NCI-H1694 treated with DMSO at 0.1 percent for 48 hours (cell line): ENCODE measurements around the gene ZNF492.
"Not testable (repeated sequence)": the region's sequence is repeated elsewhere in the genome, so short reads cannot be mapped to it uniquely, and the experiment has no call there.

Experiments
- DNase-seq: peaks from one replicate; lab custom pipeline; 2025; lab: John Stamatoyannopoulos, UW

Gene ZNF492

DNA sequence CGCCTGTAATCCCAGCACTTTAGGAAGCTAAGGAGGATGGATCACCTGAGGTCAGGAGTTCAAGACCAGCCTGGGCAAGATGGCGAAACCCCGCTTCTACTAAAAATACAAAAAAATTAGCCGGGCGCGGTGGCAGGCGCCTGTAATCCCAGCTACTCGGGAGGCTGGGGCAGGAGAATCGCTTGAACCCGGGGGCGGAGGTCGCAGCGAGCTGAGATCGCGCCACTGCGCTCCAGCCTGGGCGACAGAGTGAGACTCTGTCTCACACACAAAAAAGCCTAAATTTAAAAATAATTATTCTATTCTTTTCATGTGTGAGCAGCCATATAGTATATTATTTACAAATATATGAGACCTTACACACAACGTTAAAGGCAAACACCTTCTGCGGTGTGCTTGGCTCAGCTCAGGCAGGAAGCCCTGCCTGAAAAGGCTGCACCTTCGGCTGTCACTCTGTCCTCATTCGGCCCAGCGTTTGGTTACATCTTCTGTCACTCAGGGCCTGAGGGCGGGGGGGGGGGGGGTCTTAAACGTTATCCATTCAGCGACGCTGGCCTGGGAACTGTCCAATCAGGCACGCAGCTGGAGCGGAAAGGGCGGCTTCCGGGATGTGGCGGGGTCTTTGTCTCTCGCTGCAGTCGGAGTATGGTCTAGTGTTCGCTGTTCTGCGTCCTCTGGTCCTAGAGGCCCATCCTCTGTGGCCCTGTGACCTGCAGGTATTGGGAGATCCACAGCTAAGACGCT, at the start of gene ZNF492:
TSS of gene ZNF492 (plus strand) at position 619 of the 744 bp plus-strand sequence. CDS start 19,076 bp downstream, outside the sequence.
- not testable (repeated sequence) for DNase-seq

- DNase-seq, result no peak
Observed at GRCh38 chr19:22595422-22595821, 38.7 kb upstream of the ZNF492 start.

GRCh38 chr19:22595918-22596341, 38.2 kb upstream of the ZNF492 start:
- DNase-seq, result no peak

DNA sequence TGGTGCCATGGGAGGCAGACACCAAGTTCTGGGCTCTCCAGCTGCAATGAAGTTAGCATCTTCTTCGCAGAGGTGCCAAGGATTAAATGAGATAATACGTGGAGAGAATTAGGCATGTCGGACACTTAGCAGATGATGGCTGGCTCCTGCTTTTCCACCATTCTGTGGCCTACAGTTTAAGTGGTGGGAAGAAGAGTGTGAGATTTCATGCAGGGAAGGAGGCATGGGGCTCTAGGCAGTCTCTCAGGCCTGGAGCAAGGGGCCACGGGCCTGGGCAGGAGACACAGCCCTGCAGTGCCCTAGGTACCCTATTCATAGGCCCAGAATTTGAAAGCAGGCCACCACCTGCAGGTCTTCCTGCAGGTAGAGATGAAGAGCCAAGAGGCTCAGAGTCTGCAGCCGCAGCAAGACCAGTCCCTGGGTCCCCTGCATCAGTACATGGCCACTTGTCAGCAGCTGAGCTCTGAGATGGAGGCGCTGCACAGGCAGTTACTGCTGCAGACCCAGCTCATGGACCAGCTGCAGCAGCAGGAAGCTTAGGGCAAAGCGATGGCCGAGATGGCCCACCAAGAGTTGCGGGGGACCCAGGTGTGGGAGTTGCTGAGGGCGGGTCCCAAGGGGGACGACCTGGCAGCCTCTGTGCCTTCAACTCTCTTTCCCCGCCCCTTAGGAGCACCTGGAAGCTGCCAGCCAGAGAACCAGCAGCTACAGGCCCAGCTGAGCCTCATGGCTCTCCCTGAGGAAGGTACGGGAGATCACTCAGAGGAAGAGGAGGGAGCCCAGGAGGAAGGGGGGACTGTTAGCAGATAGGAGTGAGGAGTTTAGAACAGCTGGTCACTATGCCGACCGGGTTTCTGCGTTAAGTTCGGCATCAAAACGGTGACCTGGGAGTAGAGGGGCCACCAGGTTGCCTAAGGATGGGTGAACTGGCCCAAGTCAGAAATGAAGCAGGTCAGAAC, 33.2 kb upstream of the ZNF492 start:
- no peak for DNase-seq

DNA sequence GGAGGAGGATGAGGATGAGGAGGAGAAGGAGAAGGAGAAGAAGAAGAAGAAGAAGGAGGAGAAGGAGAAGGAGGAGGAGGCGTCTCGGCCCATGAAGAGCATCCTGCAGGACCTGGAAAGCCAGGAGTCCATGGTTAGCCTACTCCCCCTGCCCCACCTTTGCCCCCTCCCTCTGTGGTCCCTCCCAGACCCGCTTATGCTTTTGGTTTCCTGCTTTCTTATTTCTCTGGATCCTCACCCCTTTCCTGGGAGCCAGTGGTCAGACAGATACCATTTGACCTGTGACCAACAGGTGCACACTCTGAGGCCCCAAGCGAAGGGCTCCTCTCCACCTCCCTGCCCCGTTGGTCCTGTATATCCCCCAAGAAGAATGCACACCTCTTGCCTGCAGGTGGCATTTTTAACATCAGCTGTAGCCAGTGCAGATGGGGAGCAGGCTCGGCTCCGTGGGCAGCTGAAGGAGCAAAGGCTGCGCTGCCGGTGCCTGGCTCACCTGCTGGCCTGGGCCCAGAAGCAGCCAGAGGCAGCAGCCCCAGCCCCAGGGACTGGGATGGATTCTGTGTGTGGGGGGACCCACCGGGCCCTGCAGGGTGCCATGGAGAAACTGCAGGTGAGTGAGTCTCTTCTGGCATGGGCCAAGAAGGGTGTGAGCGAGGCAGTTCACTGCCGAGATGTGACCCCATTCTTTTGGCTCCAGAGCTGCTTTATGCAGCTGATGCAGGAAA, 32.1 kb upstream of the ZNF492 start:
- no peak for DNase-seq

DNA sequence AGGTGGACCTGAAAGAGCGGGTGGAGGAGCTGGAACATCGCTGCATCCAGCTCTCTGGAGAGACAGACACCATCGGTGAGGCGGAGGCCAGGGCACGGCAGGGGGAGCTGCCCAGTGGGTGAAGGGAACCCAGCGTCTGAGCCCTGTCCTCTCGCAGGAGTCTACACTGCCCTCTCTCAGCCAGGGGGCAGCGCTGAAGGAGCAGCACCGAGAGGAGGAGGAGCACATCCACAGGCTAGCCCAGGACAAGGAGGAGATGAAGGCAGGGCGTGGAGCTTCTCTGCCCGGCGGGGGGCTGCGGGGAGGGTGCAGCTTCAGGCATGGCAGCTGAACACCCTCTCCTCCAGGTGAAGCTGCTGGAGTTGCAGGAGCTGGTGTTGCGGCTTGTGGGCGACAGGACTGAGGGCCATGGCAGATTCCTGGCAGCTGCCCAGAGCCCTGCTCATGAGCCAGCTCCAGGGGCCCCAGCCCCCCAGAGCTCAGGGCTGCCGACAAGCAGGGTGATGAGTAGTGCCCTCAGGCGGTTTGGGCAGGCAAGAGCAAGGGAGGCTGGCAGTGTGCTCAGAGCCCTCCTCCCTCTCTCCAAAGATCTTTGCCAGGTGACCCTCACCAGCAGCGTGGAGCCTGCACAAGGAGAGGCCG, 31.4 kb upstream of the ZNF492 start:
- DNase-seq, result no peak

DNA sequence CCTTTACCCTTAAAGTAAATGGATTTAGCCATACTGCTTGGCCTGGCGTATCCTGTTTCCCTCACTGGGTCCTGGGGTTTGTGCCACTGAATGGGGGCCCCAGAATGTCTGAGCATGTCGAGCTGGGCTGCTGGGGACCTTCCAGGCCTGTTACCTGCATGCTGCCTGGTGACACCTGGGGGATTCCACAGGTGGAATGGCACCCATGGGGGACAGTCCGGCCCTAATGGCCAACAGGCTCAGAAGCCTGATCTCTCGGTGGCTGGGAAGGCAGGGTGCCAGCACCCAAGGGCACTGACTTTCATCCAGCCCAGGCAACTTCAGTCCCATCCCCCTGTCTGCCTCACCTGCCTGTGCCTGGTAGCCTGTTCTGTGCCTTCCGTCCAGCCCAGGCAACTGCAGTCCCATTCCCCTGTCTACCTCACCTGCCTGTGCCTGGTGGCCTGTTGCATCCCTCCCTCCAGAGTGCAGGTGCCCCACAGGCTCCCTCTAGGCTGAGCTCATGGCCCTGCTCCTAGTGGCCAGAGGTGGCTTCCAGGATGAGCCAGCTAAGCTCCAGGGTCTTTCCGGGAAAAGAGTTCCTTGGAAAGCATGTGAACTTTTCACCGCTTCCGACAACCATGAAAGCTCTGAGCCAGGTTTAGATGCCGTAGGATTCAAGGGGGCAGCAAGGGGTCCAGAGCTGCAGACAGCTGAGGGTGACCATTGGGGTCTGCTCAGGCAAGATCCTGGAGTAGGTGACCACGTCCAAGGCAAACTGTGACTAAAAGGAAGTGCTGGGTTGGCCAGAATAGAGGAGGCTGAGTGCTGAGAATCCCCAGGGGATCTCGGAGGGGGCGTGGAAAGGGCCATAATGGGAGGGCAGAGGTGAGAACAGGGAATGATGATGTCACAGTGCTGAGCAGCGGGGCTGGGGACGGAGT, 30.3 kb upstream of the ZNF492 start:
- no peak for DNase-seq

GRCh38 chr19:22604571-22605274, 29.4 kb upstream of the ZNF492 start:
- DNase-seq, result no peak

DNA sequence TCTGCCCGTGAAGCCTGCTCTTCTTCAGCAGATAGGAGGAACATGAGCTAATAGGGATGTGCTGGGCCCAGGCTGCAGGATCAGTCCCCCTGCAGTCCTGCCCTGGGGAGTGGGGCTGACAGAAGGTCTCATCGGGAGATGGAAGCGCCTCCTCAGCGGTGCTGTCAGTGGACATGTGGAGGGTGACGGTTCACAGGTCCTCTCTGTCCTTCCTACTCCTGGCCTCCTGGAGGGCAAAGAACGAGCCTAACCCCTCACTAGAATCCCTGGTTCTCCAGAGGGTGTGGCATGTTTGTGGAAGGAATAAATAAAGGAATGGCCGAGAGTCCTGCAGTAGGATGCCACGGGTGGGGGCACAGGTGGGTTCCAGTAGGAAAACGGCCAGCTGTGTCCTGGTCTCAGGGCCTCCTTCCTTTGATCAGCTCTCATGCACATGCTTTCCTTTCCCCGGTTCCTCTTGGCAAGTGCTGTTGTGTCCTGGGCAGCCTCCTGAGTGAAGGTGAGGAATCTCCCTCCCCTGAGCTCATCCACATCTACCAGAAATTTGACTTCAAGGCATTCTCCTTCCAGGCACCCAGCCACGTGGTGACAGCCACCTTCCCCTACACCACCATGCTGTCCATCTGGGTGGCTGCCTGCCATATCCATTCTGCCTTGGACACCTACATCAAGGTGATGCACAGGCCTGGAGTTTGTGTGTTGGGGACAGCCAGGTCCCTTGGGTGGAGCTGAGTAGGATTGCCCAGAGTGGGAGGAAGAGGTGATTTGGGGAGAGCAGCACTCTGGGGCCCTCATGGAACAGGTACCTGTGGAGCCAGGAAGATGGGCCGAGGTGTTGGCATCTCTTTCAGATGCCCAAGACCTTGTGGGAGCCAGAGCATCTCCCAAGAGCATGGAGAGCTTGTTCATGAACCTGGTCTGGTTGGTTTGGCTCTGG, 28.6 kb upstream of the ZNF492 start:
- no peak for DNase-seq

DNA sequence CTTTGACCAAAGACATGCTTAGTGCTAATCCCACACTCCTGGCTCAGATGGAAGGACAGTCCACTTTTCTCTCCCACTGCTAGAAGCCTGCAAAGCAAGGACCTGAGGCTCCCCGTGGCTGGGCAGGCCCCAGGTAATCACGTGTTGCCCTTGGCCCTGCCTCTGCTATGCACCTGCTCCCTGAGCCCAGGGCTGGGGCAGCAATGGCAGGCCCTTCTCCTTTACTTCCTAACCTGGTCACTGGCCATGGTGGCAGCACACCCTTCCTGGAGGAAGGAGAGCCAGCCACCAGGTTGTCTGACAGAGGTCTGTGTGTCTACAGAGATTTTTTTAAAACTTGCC, 27.9 kb upstream of the ZNF492 start:
- DNase-seq, result no peak

DNA sequence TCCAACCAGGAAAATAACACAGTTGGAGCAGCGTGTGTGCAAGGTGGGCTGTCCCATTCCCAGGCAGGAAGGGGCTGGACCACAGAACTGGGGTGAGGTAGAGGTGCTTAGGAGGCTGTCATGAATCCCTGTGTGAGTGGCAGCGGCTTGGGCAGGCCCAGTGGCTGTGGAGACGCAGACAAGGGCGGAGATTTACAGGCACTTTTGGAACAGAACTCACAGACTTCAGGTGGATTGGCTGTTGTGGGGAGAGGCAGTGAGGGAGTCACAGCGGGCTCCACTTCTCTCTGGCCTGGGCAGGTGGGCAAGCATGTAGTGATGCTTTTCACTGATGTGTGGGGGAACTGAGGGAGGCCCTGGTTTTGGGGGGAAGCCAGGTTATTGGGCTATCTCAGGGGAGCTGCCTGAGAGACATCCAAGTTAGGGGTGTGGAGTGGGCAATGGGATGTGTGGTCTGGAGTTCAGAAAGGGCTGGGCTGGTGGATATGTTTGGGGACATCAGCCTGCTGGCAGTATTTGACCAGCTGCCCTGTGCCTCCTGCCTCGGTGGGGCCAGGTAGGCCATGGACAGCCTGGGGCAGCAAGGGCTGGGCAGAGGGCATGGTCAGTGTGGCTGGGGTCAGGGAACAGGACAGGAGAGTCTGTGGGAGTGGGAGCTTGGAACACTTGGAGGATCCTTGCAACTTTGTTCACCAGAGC, 27.0 kb upstream of the ZNF492 start:
- DNase-seq, result no peak

- no peak for DNase-seq
Observed at GRCh38 chr19:22607653-22608430, 26.3 kb upstream of the ZNF492 start.

GRCh38 chr19:22608441-22608840, 25.7 kb upstream of the ZNF492 start:
- no peak for DNase-seq

DNA sequence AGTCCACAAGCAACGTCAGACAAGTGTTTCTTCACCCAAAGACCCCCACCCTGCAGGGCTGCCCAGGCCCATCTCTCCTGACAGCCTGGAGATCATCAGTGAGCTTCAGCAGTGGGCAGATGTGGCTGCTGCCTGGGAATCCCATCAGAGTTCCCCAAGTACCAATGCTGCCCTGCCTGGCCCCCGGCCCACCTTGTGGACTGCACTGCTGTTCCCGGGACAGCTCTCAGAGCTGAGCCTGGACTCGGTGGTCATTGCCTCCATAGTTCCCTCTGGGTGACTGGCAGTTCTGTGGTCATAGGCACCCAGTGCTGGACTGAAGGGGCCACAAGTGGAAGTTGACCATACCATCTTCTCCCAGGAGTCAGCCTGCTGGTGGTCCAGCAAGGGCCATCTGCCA, 24.5 kb upstream of the ZNF492 start:
- no peak for DNase-seq

GRCh38 chr19:22610121-22610520, 24.0 kb upstream of the ZNF492 start:
- no peak for DNase-seq

DNA sequence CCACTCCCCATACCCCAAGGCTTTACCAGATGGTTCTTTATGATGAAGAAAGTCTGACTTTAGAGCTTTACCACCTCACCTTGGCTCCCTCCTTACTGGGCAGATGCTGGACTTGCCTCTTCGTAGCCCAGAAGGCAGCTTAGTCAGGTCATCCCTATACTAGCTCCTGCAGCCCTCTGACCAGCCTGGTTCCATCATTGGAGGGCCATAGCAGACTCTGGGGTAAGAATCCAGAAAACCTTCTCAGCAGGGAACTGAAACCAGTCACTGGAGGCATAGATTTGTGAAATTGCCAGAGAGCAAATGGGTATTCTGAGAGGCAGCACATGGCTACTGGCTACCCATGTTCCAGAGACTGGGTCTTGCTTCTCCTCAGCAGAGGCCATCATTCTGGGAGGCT, 21.8 kb upstream of the ZNF492 start:
- DNase-seq, result no peak

DNA sequence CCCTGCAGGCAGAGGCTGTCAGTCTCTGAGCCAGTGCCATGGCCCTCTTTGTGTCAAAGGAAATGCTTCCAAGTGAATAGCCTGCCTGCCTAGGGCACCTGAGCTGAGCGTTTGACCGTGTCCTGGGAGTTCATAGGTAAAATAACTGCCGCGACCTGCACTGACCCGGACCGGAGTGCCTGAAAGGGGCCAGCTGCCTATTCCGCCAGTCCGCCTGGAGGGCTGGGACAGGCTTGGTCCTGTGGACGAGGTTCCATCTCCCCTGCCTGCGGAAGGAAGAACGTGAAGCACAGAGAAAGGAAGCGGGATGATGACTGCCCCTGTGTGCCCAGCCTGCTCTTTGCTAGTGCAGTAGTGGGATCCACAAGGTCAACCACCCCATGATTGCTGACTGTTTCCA, 17.5 kb upstream of the ZNF492 start:
- DNase-seq, result no peak

- not testable (repeated sequence) for DNase-seq
Observed at GRCh38 chr19:22617181-22617580, 16.9 kb upstream of the ZNF492 start.
